Liver (tissue), 9 donors: ENCODE data around the gene ICA1L. TPM values are rescaled to one million over a fixed set of nuclear protein-coding genes. Genes with fewer than 3 reads are reported as not detected.

ENCODE experiments used
- DNase-seq: peaks from one replicate; pipeline ENCODE4 v3.0.0-alpha.2; 2017; ENCODE audit warnings: low spot score
- H3K27ac ChIP-seq, 2 donors: one replicate each; pipeline ENCODE4 v1.7.0; 2013; ENCODE audit warnings: inconsistent platforms in 2 of 2, low read length in 2 of 2, control low read depth in 1 of 2, low read depth in 1 of 2, mild to moderate bottlenecking in 1 of 2
- H3K27me3 ChIP-seq, 4 donors: one replicate each; pipeline versions ENCODE4 v1.6.1 to v1.7.0; 2013; ENCODE audit warnings: low read length in 3 of 4, inconsistent platforms in 1 of 4, mild to moderate bottlenecking in 1 of 4, moderate library complexity in 1 of 4; ENCODE audit not compliant: control insufficient read depth in 4 of 4, insufficient read depth in 4 of 4
- H3K36me3 ChIP-seq, 4 donors: one replicate each; pipeline versions ENCODE4 v1.6.1 to v1.7.0; 2013; ENCODE audit warnings: low read length in 3 of 4, mild to moderate bottlenecking in 3 of 4, low read depth in 1 of 4, moderate library complexity in 1 of 4; ENCODE audit not compliant: control insufficient read depth in 4 of 4, insufficient read depth in 3 of 4
- H3K4me1 ChIP-seq, 4 donors: one replicate each; pipeline versions ENCODE4 v1.6.1 to v1.7.0; 2013; ENCODE audit warnings: low read length in 3 of 4, mild to moderate bottlenecking in 3 of 4, moderate library complexity in 1 of 4; ENCODE audit not compliant: control insufficient read depth in 4 of 4, insufficient read depth in 4 of 4
- H3K4me3 ChIP-seq, 3 donors: one replicate each; pipeline versions ENCODE4 v1.6.1 to v1.7.0; 2013; ENCODE audit warnings: low read length in 3 of 3, control low read depth in 1 of 3, low read depth in 1 of 3, mild to moderate bottlenecking in 1 of 3
- H3K9ac ChIP-seq, 2 donors: one replicate each; pipeline ENCODE4 v1.7.0; 2013; ENCODE audit warnings: low read length in 2 of 2, mild to moderate bottlenecking in 2 of 2, moderate library complexity in 2 of 2, control low read depth in 1 of 2, low read depth in 1 of 2
- H3K9me3 ChIP-seq, 4 donors: one replicate each; pipeline versions ENCODE4 v1.6.1 to v1.7.0; 2013; ENCODE audit warnings: low read length in 3 of 4; ENCODE audit not compliant: control insufficient read depth in 4 of 4
- EGR1 ChIP-seq, 2 donors: IDR thresholded peaks; 2 replicates each; pipeline ENCODE4 v1.6.1; 2016 to 2018; ENCODE audit warnings: antibody characterized with exemption in 2 of 2, low read depth in 2 of 2
- FOXA1 ChIP-seq: IDR thresholded peaks from 2 replicates; pipeline ENCODE4 v1.6.1; 2016; ENCODE audit warnings: antibody characterized with exemption
- FOXA2 ChIP-seq: IDR thresholded peaks from 2 replicates; pipeline ENCODE4 v1.6.1; 2016; ENCODE audit warnings: antibody characterized with exemption
- GABPA ChIP-seq, 2 donors: IDR thresholded peaks in 1 of 2; conservative IDR thresholded peaks in 1 of 2; 2 replicates each; pipeline ENCODE4 v1.6.1; 2016; ENCODE audit warnings: antibody characterized with exemption in 2 of 2, mild to moderate bottlenecking in 1 of 2, moderate library complexity in 1 of 2
- HNF4A ChIP-seq, 2 donors: conservative IDR thresholded peaks; 2 replicates each; pipeline ENCODE4 v1.6.1; 2016; ENCODE audit warnings: antibody characterized with exemption in 2 of 2, mild to moderate bottlenecking in 2 of 2
- HNF4G ChIP-seq: IDR thresholded peaks from 2 replicates; pipeline ENCODE4 v1.6.1; 2016; ENCODE audit warnings: antibody characterized with exemption
- JUND ChIP-seq, 2 donors: IDR thresholded peaks; 2 replicates each; pipeline ENCODE4 v1.6.1; 2016; ENCODE audit warnings: antibody characterized with exemption in 2 of 2
- NR2F2 ChIP-seq: IDR thresholded peaks from 2 replicates; pipeline ENCODE4 v1.6.1; 2016; ENCODE audit warnings: antibody characterized with exemption
- RAD21 ChIP-seq, 2 donors: IDR thresholded peaks; 2 replicates each; pipeline ENCODE4 v1.6.1; 2016; ENCODE audit warnings: antibody characterized with exemption in 2 of 2, mild to moderate bottlenecking in 2 of 2
- RXRA ChIP-seq, 2 donors: IDR thresholded peaks; 2 replicates each; pipeline ENCODE4 v1.6.1; 2017 to 2018; ENCODE audit warnings: antibody characterized with exemption in 2 of 2, mild to moderate bottlenecking in 1 of 2
- SP1 ChIP-seq: IDR thresholded peaks from 2 replicates; pipeline ENCODE4 v1.6.1; 2018; ENCODE audit warnings: antibody characterized with exemption, mild to moderate bottlenecking
- TAF1 ChIP-seq: conservative IDR thresholded peaks from 2 replicates; pipeline ENCODE4 v1.6.1; 2016; ENCODE audit warnings: antibody characterized with exemption, mild to moderate bottlenecking
- YY1 ChIP-seq: IDR thresholded peaks from 2 replicates; pipeline ENCODE4 v1.6.1; 2016; ENCODE audit warnings: antibody characterized with exemption, mild to moderate bottlenecking
- WGBS: extraction: QIAGEN DNeasy Blood & Tissue Kit; methylation state at CpG from one replicate; pipeline ENCODE4 v1.1.7; 2013; 5-methylcytosine and 5-hydroxymethylcytosine counted together
- polyA plus RNA-seq, 2 donors: library from polyadenylated mRNA; stranded (reverse) in 1 of 2; unstranded in 1 of 2; fragments of 200-250 nt in 1 of 2; fragments of >200 nt in 1 of 2; fragmentation: Nextera tagmentation in 1 of 2; extraction: Ambion mirVana in 1 of 2; gene quantifications; one replicate each; pipeline versions ENCODE4 v1.2.1 to v1.2.3, GENCODE V29; 2013 to 2015
- total RNA-seq, 2 donors: library from RNA; depleted of rRNA; stranded (reverse); fragments of >200 nt; gene quantifications; one replicate each; pipeline ENCODE4 v1.2.3, GENCODE V29; 2014
- TF ChIP-seq, protein P1 (sequence below): IDR thresholded peaks from 2 replicates; pipeline ENCODE4 v1.6.1; 2016; ENCODE audit warnings: antibody characterized with exemption, mild to moderate bottlenecking
- TF ChIP-seq, protein P2 (sequence below): IDR thresholded peaks from 2 replicates; pipeline ENCODE4 v1.6.1; 2016; ENCODE audit warnings: antibody characterized with exemption
- TF ChIP-seq, protein P3 (sequence below): IDR thresholded peaks from 2 replicates; pipeline ENCODE4 v1.6.1; 2016; ENCODE audit warnings: antibody characterized with exemption
- TF ChIP-seq, protein P4 (sequence below): fragments of 150-350 bp; IDR thresholded peaks from 2 replicates; pipeline ENCODE4 v1.5.1; 2017; ENCODE audit warnings: improper control_type of control experiment, low read depth, low read length; ENCODE audit not compliant: missing input control
- TF ChIP-seq, protein P5 (sequence below): IDR thresholded peaks from 2 replicates; pipeline ENCODE4 v1.6.1; 2016; ENCODE audit warnings: antibody characterized with exemption
- donor health status: healthy.
- donor health status: healthy.
- donor health status: healthy.
- donor health status: healthy.
- donor health status: healthy.

The ICA1L gene
- total and polyA plus RNA-seq, 4 donors, result 0.15 to 1.7 (median 0.79) TPM

GRCh38 chr2:202756598-202756997 lies 115.0 kb downstream of the ICA1L start:
- DNase-seq, result no peak
- H3K36me3 ChIP-seq, result peaks cover 0 to 7% (median 3%) of the 10 kb centered on the region in 4 donors
- H3K9me3 ChIP-seq, result no peaks in the 10 kb centered on the region
- no peak overlapping the region for H3K9ac ChIP-seq
- H3K4me3 ChIP-seq, result no peak overlapping the region
- H3K27ac ChIP-seq, result no peak overlapping the region
- 91% methylated on average over 3 of the region's 3 CpGs for whole genome bisulfite sequencing
- no peaks in the 10 kb centered on the region for H3K4me1 ChIP-seq
- H3K27me3 ChIP-seq, result no peaks in the 10 kb centered on the region
- TF ChIP-seq TAF1 (no peak), YY1 (no peak), EGR1 (IDR thresholded peaks at IDR 0.05; ENCODE audit: low read depth in 2 of 2) (no peak), FOXA1 (no peak), HNF4A (conservative IDR thresholded peaks at IDR 0.05) (no peak), SP1 (no peak), RAD21 (IDR thresholded peaks at IDR 0.05) (no peak), GABPA (IDR thresholded peaks at IDR 0.05 in 1 of 2, conservative IDR thresholded peaks at IDR 0.05 in 1 of 2) (no peak), FOXA2 (no peak), JUND (IDR thresholded peaks at IDR 0.05) (no peak), RXRA (IDR thresholded peaks at IDR 0.05) (no peak), HNF4G (no peak), NR2F2 (no peak)
- TF ChIP-seq, protein P1, sequence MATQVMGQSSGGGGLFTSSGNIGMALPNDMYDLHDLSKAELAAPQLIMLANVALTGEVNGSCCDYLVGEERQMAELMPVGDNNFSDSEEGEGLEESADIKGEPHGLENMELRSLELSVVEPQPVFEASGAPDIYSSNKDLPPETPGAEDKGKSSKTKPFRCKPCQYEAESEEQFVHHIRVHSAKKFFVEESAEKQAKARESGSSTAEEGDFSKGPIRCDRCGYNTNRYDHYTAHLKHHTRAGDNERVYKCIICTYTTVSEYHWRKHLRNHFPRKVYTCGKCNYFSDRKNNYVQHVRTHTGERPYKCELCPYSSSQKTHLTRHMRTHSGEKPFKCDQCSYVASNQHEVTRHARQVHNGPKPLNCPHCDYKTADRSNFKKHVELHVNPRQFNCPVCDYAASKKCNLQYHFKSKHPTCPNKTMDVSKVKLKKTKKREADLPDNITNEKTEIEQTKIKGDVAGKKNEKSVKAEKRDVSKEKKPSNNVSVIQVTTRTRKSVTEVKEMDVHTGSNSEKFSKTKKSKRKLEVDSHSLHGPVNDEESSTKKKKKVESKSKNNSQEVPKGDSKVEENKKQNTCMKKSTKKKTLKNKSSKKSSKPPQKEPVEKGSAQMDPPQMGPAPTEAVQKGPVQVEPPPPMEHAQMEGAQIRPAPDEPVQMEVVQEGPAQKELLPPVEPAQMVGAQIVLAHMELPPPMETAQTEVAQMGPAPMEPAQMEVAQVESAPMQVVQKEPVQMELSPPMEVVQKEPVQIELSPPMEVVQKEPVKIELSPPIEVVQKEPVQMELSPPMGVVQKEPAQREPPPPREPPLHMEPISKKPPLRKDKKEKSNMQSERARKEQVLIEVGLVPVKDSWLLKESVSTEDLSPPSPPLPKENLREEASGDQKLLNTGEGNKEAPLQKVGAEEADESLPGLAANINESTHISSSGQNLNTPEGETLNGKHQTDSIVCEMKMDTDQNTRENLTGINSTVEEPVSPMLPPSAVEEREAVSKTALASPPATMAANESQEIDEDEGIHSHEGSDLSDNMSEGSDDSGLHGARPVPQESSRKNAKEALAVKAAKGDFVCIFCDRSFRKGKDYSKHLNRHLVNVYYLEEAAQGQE, result no peak
- TF ChIP-seq, protein P2, sequence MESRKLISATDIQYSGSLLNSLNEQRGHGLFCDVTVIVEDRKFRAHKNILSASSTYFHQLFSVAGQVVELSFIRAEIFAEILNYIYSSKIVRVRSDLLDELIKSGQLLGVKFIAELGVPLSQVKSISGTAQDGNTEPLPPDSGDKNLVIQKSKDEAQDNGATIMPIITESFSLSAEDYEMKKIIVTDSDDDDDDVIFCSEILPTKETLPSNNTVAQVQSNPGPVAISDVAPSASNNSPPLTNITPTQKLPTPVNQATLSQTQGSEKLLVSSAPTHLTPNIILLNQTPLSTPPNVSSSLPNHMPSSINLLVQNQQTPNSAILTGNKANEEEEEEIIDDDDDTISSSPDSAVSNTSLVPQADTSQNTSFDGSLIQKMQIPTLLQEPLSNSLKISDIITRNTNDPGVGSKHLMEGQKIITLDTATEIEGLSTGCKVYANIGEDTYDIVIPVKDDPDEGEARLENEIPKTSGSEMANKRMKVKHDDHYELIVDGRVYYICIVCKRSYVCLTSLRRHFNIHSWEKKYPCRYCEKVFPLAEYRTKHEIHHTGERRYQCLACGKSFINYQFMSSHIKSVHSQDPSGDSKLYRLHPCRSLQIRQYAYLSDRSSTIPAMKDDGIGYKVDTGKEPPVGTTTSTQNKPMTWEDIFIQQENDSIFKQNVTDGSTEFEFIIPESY, result no peak
- TF ChIP-seq, protein P3, sequence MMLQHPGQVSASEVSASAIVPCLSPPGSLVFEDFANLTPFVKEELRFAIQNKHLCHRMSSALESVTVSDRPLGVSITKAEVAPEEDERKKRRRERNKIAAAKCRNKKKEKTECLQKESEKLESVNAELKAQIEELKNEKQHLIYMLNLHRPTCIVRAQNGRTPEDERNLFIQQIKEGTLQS, result no peak
- TF ChIP-seq, protein P4, sequence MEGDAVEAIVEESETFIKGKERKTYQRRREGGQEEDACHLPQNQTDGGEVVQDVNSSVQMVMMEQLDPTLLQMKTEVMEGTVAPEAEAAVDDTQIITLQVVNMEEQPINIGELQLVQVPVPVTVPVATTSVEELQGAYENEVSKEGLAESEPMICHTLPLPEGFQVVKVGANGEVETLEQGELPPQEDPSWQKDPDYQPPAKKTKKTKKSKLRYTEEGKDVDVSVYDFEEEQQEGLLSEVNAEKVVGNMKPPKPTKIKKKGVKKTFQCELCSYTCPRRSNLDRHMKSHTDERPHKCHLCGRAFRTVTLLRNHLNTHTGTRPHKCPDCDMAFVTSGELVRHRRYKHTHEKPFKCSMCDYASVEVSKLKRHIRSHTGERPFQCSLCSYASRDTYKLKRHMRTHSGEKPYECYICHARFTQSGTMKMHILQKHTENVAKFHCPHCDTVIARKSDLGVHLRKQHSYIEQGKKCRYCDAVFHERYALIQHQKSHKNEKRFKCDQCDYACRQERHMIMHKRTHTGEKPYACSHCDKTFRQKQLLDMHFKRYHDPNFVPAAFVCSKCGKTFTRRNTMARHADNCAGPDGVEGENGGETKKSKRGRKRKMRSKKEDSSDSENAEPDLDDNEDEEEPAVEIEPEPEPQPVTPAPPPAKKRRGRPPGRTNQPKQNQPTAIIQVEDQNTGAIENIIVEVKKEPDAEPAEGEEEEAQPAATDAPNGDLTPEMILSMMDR, result no peak
- TF ChIP-seq, protein P5, sequence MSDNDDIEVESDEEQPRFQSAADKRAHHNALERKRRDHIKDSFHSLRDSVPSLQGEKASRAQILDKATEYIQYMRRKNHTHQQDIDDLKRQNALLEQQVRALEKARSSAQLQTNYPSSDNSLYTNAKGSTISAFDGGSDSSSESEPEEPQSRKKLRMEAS, result no peak
